Heart right ventricle (tissue), 16 donors: Measurements from ENCODE around the gene KMT5B. TPM values are rescaled to one million over a fixed set of nuclear protein-coding genes. Genes with fewer than 3 reads are reported as not detected.

ENCODE experiments used
- ATAC-seq, 8 donors: fragments of 200-7000 bp; cut with Tn5 transposase; one replicate each; pipeline ENCODE4 v1.9.1; 2020; ENCODE audit warnings: mild to moderate bottlenecking in 8 of 8, moderate library complexity in 8 of 8, moderate number of reproducible peaks in 1 of 8
- DNase-seq, 2 donors: peaks; one replicate each; pipeline ENCODE4 v3.0.0-alpha.2; 2020
- H3K27ac ChIP-seq, 10 donors: fragments of 200-600 bp; sonication (generic) in 2 of 10; one replicate each; pipeline versions ENCODE4 v1.5.0 to v1.8.0; 2020 to 2022; ENCODE audit warnings: mild to moderate bottlenecking in 3 of 10
- H3K27me3 ChIP-seq, 7 donors: fragments of 200-600 bp; one replicate each; pipeline ENCODE4 v1.8.0; 2021 to 2022; ENCODE audit warnings: mild to moderate bottlenecking in 2 of 7
- H3K36me3 ChIP-seq, 9 donors: fragments of 200-600 bp; sonication (generic) in 1 of 9; one replicate each; pipeline versions ENCODE4 v1.5.0 to v1.8.0; 2020 to 2022; ENCODE audit warnings: mild to moderate bottlenecking in 2 of 9
- H3K4me1 ChIP-seq, 9 donors: fragments of 200-600 bp; sonication (generic) in 1 of 9; one replicate each; pipeline versions ENCODE4 v1.5.0 to v1.8.0; 2020 to 2022; ENCODE audit warnings: mild to moderate bottlenecking in 4 of 9
- H3K4me3 ChIP-seq, 10 donors: fragments of 200-600 bp; sonication (generic) in 2 of 10; one replicate each; pipeline versions ENCODE4 v1.5.0 to v1.8.0; 2020 to 2022; ENCODE audit warnings: mild to moderate bottlenecking in 7 of 10, moderate library complexity in 2 of 10
- H3K9me3 ChIP-seq, 11 donors: fragments of 200-600 bp in 10 of 11; sonication (generic) in 2 of 11; one replicate each; pipeline versions ENCODE4 v1.5.0 to v1.8.0; 2013 to 2022; ENCODE audit warnings: mild to moderate bottlenecking in 2 of 11, control low read depth in 1 of 11, moderate library complexity in 1 of 11
- CTCF ChIP-seq, 9 donors: fragments of 200-600 bp; sonication (generic) in 2 of 9; IDR thresholded peaks; one replicate each; pipeline versions ENCODE4 v1.5.0 to v1.8.0; 2021 to 2022; ENCODE audit warnings: antibody characterized with exemption in 9 of 9, mild to moderate bottlenecking in 5 of 9, moderate library complexity in 1 of 9
- WGBS, 2 donors: extraction: QIAGEN DNeasy Blood & Tissue Kit; methylation state at CpG; one replicate each; pipeline ENCODE4 v1.1.7; 2013; ENCODE audit warnings: inconsistent platforms in 1 of 2; 5-methylcytosine and 5-hydroxymethylcytosine counted together
- intact Hi-C, 10 donors: fragments of 100-400 bp; cut with DNase I; formaldehyde crosslinking; loops; one replicate each; pipeline versions ENCODE4 v1.11.1 to v1.14.2; 2022
- polyA plus RNA-seq, 2 donors: library from polyadenylated mRNA; stranded (reverse); fragments of 200-250 nt; gene quantifications; one replicate each; pipeline ENCODE4 v1.2.3, GENCODE V29; 2013
- total RNA-seq, 10 donors: library from RNA; stranded (reverse); fragmentation: NEBNext Ultra II Directional in 3 of 10; extraction: Animal tissue kit (Norgen Biotek cat#: 25700) in 3 of 10; gene quantifications; one replicate each; pipeline versions ENCODE4 v1.2.1 to v1.2.4, GENCODE V29; 2021 to 2023
- donor health status: Arrhythmogenic right ventricular cardiomyopathy.
- donor health status: ischemic (EF 13 %, LVEDD 7.1; RV severe dilation, severe dysfunction).
- donor health status: healthy with polysubstance abuse.
- donor health status: DM: no; HTN: yes; CAD: no.
- donor health status: DM: no; HTN: no; CAD: no.
- donor health status: ischemic (EF 25% LVEDD 6.9; RV normal size, moderate dysfunction).
- donor health status: ischemic (EF 25% LVEDD 5.7; RV mildly dilated, moderate dysfunction).
- donor health status: healthy.
- donor health status: DM: yes; HTN: yes; CAD: no.
- donor health status: Ischemic cardiomyopathy.
- donor health status: ischemic (EF 35%, LVEDD 5.7; RV mildly dilated, moderate dysfunction).
- donor health status: nonischemic (EF 11% LVEDD 7.7; RV severe dilation, severe dysfunction).
- donor health status: DM: yes; HTN: yes; CAD: no.
- donor health status: PGD.
- donor health status: ischemic (EF 29% LVEDD 5.4; RV normal size, mild dysfunction).
- donor health status: nonischemic (EF 23%, LVEDD 6.1; RV moderate dilation, normal function).

KMT5B gene
- total and polyA plus RNA-seq, 12 donors: 10.5 to 37.1 (median 29.6) TPM

GRCh38 chr11:68106165-68106940 lies 106.7 kb downstream of the KMT5B start:
- ATAC-seq: peak in 6 of 8 donors; percentile 40 to 85 (median 70)
- no peaks in the 10 kb centered on the region for H3K9me3 ChIP-seq
- DNase-seq: no peak
- WGBS, 2 donors: 27 to 40% methylated on average over 8 of the region's 8 CpGs
- H3K4me3 ChIP-seq: no peak overlapping the region
- H3K27ac ChIP-seq: peak overlapping the region in 5 of 10 donors; percentile 8 to 21 (median 19)
- intact Hi-C loops: no loop called here
- no peaks in the 10 kb centered on the region for H3K36me3 ChIP-seq
- peaks cover 0 to 27% (median 14%) of the 10 kb centered on the region in 9 donors for H3K4me1 ChIP-seq
- no peaks in the 10 kb centered on the region for H3K27me3 ChIP-seq
- TF ChIP-seq CTCF (IDR thresholded peaks at IDR 0.05): peak in 1 of 9 donors; percentile 11

Other genes with a start within 250 kb of the KMT5B start
- gene UNC93B1, start 209.2 kb downstream of the KMT5B start, total RNA-seq: 10 to 100 TPM in 2 of 10 donors, 1 to 10 TPM in 8; 3.2 to 18.2 (median 6.2) TPM
- gene UNC93B1, start 209.2 kb downstream of the KMT5B start, polyA plus RNA-seq: 1 to 10 TPM; 8.8 to 9.1 TPM
- 10 to 100 TPM in 1 of 10 donors, 1 to 10 TPM in 9; 3.5 to 11.0 (median 4.3) TPM for gene ALDH3B1, start 203.0 kb downstream of the KMT5B start, total RNA-seq
- gene ALDH3B1, start 203.0 kb downstream of the KMT5B start, polyA plus RNA-seq: 1 to 10 TPM; 2.1 to 3.2 TPM
- gene NDUFS8, start 182.6 kb downstream of the KMT5B start, total RNA-seq: 100 to 1,000 TPM; 330 to 492 (median 421) TPM
- 100 to 1,000 TPM; 496 to 774 TPM for gene NDUFS8, start 182.6 kb downstream of the KMT5B start, polyA plus RNA-seq
- 10 to 100 TPM in 9 of 10 donors, 1 to 10 TPM in 1; 7.9 to 44.8 (median 14.6) TPM for gene TCIRG1, start 174.3 kb downstream of the KMT5B start, total RNA-seq
- gene TCIRG1, start 174.3 kb downstream of the KMT5B start, polyA plus RNA-seq: 10 to 100 TPM; 41.9 to 91.4 TPM
- gene CHKA, start 91.9 kb downstream of the KMT5B start, total RNA-seq: 10 to 100 TPM in 3 of 10 donors, 1 to 10 TPM in 7; 7.0 to 11.8 (median 9.2) TPM
- gene CHKA, start 91.9 kb downstream of the KMT5B start, polyA plus RNA-seq: 10 to 100 TPM; 14.7 to 66.1 TPM
- gene C11orf24, start 58.7 kb upstream of the KMT5B start, total RNA-seq: 10 to 100 TPM; 14.9 to 45.6 (median 28.1) TPM
- 10 to 100 TPM; 54.2 to 62.2 TPM for gene C11orf24, start 58.7 kb upstream of the KMT5B start, polyA plus RNA-seq
- 10 to 100 TPM; 33.9 to 73.3 (median 46.3) TPM for gene LRP5, start 99.3 kb upstream of the KMT5B start, total RNA-seq
- 10 to 100 TPM; 23.2 to 71.6 TPM for gene LRP5, start 99.3 kb upstream of the KMT5B start, polyA plus RNA-seq
- gene PPP6R3, start 247.5 kb upstream of the KMT5B start, total RNA-seq: 10 to 100 TPM; 75.8 to 98.1 (median 83.6) TPM
- 10 to 100 TPM; 18.4 to 35.3 TPM for gene PPP6R3, start 247.5 kb upstream of the KMT5B start, polyA plus RNA-seq